MCF 10A (cell line): Measurements from ENCODE around the gene PLCB1. TPM values are rescaled to one million over a fixed set of nuclear protein-coding genes. Genes with fewer than 3 reads are reported as not detected.
"Not testable (repeated sequence)": the region's sequence is repeated elsewhere in the genome, so short reads cannot be mapped to it uniquely, and the experiment has no call there.

Source experiments
- BruUV-seq: library from RNA; stranded (reverse); fragments of 400-500 nt; replicated peaks from 2 replicates; lab custom pipeline; 2021; lab: Mats Ljungman, UMichigan
- CTCF ChIA-PET: fragments of 300-600 bp; sonication (Branson Sonifier 250); formaldehyde crosslinking; extraction: SDS; loops from one replicate; lab custom pipeline; 2021; ENCODE audit warnings: antibody characterized with exemption, inconsistent platforms; lab: Yijun Ruan, JAX
- POLR2A ChIA-PET: fragments of 300-600, 350-650 bp; sonication (Branson Sonifier 250); formaldehyde crosslinking; extraction: SDS; loops from one replicate; lab custom pipeline; 2020; ENCODE audit warnings: antibody characterized with exemption, inconsistent platforms; lab: Yijun Ruan, JAX
- DNase-seq: peaks from one replicate; pipeline ENCODE4 v3.0.0-alpha.2; 2018; ENCODE audit not compliant: unreplicated experiment
- H3K27ac Mint-ChIP-seq: one replicate; pipeline ENCODE4 v1.8.0; 2022; ENCODE audit warnings: mild to moderate bottlenecking, low read depth, mixed read lengths; ENCODE audit not compliant: unreplicated experiment
- H3K27me3 Mint-ChIP-seq: one replicate; pipeline ENCODE4 v1.8.0; 2022; ENCODE audit warnings: mixed read lengths; ENCODE audit not compliant: insufficient read depth, unreplicated experiment
- H3K36me3 Mint-ChIP-seq: one replicate; pipeline ENCODE4 v1.8.0; 2022; ENCODE audit warnings: mild to moderate bottlenecking, moderate library complexity, mixed read lengths; ENCODE audit not compliant: insufficient read depth, unreplicated experiment
- H3K4me1 Mint-ChIP-seq: one replicate; pipeline ENCODE4 v1.8.0; 2022; ENCODE audit warnings: mixed read lengths; ENCODE audit not compliant: insufficient read depth, unreplicated experiment
- H3K4me3 Mint-ChIP-seq: one replicate; pipeline ENCODE4 v1.8.0; 2022; ENCODE audit warnings: mild to moderate bottlenecking, moderate library complexity, mixed read lengths; ENCODE audit not compliant: unreplicated experiment
- H3K9me3 Mint-ChIP-seq: one replicate; pipeline ENCODE4 v1.8.0; 2022; ENCODE audit warnings: mixed read lengths; ENCODE audit not compliant: unreplicated experiment
- CTCF ChIP-seq: fragments of 200-600 bp; IDR thresholded peaks from one replicate; pipeline ENCODE4 v1.8.0; 2022; ENCODE audit warnings: antibody characterized with exemption, mild to moderate bottlenecking; ENCODE audit not compliant: unreplicated experiment
- intact Hi-C: fragments of 100-400 bp; cut with micrococcal nuclease; formaldehyde crosslinking; loops from 2 replicates; pipeline ENCODE4 v1.14.1; 2022
- total RNA-seq: library from RNA; stranded (reverse); gene quantifications from 2 replicates; pipeline ENCODE4 v1.2.3, GENCODE V29; 2022

Gene PLCB1
- total RNA-seq, 1 experiment from 2014 or later, result 5.9 TPM

GRCh38 chr20:8457978-8458377 lies 325.9 kb downstream of the PLCB1 start:
- Mint-ChIP-seq H3K4me3 (no peak overlapping the region), H3K4me1 (peaks cover 9% of the 10 kb centered on the region), H3K9me3 (no peaks in the 10 kb centered on the region), H3K36me3 (no peaks in the 10 kb centered on the region), H3K27me3 (no peaks in the 10 kb centered on the region), H3K27ac (no peak overlapping the region)
- no peak for TF ChIP-seq CTCF
- DNase-seq, result no peak
- ChIA-PET POLR2A (no interaction called here), CTCF (interaction anchor here (0.6 to 1.6 kb wide), 4 partner anchors 17 to 311 kb away, joined by 3 read pairs; no protein-coding TSS in a partner anchor)
- BruUV-seq, result no TSS peak
- intact Hi-C loops, result no loop called here

- CTCF ChIA-PET, result interaction anchor here (0.6 to 1.0 kb wide), 3 partner anchors 12 to 203 kb away, joined by 3 to 4 read pairs (median 3); no protein-coding TSS in a partner anchor
- POLR2A ChIA-PET, result no interaction called here
- DNase-seq, result no peak
- peaks cover 6% of the 10 kb centered on the region for H3K4me1 Mint-ChIP-seq
- no peaks in the 10 kb centered on the region for H3K9me3 Mint-ChIP-seq
- H3K27ac Mint-ChIP-seq, result no peak overlapping the region
- BruUV-seq, result no TSS peak
- H3K4me3 Mint-ChIP-seq, result no peak overlapping the region
- H3K27me3 Mint-ChIP-seq, result no peaks in the 10 kb centered on the region
- intact Hi-C loops, result no loop called here
- H3K36me3 Mint-ChIP-seq, result peaks cover 6% of the 10 kb centered on the region
- TF ChIP-seq CTCF, result no peak
Observed at GRCh38 chr20:8461186-8461585, 329.1 kb downstream of the PLCB1 start.

GRCh38 chr20:8464368-8464767 lies 332.3 kb downstream of the PLCB1 start:
- Mint-ChIP-seq H3K4me3 (no peak overlapping the region), H3K27me3 (no peaks in the 10 kb centered on the region), H3K27ac (peak overlapping the region; percentile 28), H3K36me3 (peaks cover 6% of the 10 kb centered on the region), H3K4me1 (peaks cover 13% of the 10 kb centered on the region), H3K9me3 (no peaks in the 10 kb centered on the region)
- peak; percentile 75 for DNase-seq
- ChIA-PET CTCF (interaction anchor here (0.5 to 1.2 kb wide), 5 partner anchors 20 to 102 kb away, joined by 3 to 7 read pairs (median 4); no protein-coding TSS in a partner anchor), POLR2A (no interaction called here)
- intact Hi-C loops, result no loop called here
- no peak for TF ChIP-seq CTCF
- no TSS peak for BruUV-seq

GRCh38 chr20:8466781-8467180 lies 334.7 kb downstream of the PLCB1 start:
- peak overlapping the region; percentile 50 for H3K27ac Mint-ChIP-seq
- H3K4me3 Mint-ChIP-seq, BruUV-seq, H3K9me3 Mint-ChIP-seq, H3K27me3 Mint-ChIP-seq, H3K36me3 Mint-ChIP-seq, intact Hi-C loops: not testable (repeated sequence)
- CTCF ChIA-PET, result interaction anchor here (1.5 kb wide), 1 partner anchor 13 kb away, joined by 5 read pairs; no protein-coding TSS in a partner anchor
- peaks cover 23% of the 10 kb centered on the region for H3K4me1 Mint-ChIP-seq
- POLR2A ChIA-PET, result interaction anchor here (1.2 kb wide), 1 partner anchor 29 kb away, joined by 4 read pairs; no protein-coding TSS in a partner anchor
- peak; percentile 43 for DNase-seq
